Amniotic epithelial cell (primary cell): Measurements from ENCODE around the gene ZCRB1.
A peak's percentile ranks its signal among the peaks of the same experiment; 100 is the strongest.

Source experiments
- DNase-seq: peaks from one replicate; pipeline ENCODE4 v3.0.0-alpha.2; 2010; ENCODE audit warnings: low read depth

ZCRB1 gene

DNA sequence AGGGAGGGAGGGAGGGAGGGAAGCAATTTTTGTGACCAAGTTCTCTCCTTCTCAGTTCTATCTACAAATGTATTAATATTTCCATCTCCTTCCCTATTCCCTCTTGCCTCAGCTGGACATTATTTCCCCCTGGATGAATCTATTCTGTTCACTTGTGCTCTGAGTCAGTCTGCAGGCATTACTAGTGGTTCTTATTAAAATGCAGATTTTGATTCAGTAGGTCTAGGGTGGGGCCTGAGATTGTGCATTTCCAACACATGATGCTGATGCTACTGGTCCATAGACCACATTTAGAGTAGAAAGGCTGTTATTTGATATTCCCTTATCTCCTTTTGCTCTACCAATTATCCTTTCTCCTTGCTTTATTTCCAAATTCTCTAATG is 47.8 kb downstream of the ZCRB1 start:
- no peak for DNase-seq

DNA sequence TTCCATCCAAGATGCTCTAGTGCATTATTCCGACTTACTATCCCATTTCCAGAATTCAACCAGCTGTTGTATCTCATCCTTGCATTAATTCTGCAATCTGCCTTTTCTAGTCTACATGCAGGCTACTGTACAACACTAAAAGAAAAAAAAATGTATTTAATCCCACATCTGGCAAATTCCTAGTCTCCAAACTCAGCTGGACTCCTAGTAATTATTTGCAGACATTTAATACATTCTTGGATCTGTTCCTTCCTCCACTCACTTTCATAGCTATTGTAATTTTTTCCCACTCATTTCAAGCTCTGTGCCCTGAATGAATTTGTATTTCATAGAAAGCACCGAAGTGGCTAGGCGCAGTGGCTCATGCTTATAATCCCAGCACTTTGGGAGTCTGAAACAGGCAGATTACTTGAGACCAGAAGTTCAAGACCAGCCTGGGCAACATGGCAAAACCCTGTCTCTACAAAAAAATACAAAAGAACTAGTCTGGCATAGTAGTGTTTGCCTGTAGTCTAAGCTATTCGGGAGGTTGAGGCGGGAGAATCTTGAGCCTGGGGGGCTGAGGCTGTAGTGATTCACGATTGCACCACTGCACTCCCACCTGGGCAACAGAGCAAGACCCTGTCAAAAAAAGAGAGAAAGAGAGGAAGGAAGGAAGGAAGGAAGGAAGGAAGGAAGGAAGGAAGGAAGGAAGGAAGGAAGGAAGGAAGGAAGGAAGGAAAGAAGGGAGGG is 48.3 kb downstream of the ZCRB1 start:
- DNase-seq: no peak

DNA sequence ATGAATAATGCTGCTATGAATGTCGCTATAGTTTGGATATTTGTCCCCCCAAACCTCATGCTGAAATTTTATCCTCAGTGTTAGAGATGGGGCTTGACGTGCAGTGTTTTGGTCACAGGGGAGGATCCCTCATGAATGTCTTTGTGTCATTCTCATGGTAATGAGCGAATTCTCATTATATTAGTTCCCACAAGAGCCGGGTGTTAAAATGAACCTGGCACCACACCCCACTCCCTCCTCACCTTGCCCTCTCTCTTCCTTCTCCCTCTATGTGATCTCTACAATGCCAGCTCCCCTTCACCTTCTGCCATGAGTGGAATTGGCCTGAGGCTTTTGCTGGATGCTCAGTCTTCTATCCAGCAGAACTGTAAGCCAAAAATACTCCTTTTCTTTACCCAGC is 50.4 kb downstream of the ZCRB1 start:
- DNase-seq: no peak

DNA sequence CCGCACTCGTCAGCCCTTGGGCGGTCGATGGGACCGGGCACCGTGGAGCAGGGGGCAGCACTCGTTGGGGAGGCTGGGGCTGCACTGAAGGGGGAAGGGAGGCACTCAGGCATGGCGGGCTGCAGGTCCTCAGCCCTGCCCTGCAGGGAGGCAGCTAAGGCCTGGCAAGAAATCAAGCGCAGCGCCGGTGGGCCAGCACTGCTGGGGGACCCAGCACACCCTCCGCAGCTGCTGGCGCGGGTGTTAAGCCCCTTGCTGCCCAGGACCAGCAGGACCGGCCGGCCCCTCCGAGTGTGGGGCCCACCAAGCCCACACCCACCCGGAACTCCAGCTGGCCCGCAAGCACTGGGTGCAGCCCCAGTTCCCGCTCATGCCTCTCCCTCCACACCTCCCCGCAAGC is 52.2 kb downstream of the ZCRB1 start:
- no peak for DNase-seq

DNA sequence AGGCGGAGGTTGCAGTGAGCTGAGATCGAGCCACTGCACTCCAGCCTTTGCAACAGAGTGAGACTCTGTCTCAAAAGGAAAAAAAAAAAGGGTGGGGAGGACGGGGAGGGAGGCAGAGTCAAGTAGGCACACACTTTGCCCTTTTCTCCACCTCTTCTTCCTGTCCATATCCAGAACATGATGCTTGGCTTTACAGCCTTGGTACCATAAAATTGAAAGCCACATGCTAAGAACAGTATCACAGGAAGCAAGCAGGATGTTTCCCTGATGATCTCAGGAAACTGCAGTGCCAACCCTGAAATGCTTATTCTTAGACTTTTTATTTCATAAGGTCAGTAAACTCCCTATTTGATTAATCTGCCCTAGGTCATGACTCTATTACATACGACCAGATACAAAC is 55.3 kb downstream of the ZCRB1 start:
- no peak for DNase-seq

- no peak for DNase-seq
These were observed 58.3 kb downstream of the ZCRB1 start for GRCh38 chr12:42267413-42268190.

DNA sequence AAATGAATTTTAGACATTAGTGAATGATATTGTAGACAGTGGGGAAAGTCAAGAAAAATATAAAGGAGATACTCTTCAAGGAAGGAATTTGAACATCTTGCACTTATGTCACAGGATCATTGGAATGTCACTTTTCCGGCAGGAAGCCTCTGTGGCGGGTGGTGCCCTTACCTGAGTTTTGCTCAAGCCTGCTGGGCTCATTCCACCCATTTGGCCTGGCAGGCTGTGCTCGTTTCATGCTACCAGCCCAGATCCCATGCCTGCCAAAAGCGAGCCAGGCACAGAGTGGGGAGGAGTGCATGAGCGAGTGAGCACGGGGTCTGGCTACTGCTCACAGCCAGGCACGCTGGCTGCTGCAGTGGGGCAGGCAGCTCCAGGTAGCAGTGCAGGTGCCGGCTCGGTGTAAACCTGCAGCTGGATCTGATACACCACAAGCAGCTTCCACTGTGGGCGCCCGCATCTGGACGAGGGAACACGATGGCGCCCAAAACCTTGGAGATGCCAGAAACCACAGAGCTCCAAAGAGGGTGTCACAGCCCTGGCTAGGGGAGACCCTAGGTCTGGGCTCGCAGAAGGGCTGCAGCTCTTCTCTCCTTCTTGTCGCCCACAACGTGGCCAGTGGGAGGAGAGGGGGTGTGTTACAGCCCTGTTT is 59.2 kb downstream of the ZCRB1 start:
- DNase-seq: no peak

DNA sequence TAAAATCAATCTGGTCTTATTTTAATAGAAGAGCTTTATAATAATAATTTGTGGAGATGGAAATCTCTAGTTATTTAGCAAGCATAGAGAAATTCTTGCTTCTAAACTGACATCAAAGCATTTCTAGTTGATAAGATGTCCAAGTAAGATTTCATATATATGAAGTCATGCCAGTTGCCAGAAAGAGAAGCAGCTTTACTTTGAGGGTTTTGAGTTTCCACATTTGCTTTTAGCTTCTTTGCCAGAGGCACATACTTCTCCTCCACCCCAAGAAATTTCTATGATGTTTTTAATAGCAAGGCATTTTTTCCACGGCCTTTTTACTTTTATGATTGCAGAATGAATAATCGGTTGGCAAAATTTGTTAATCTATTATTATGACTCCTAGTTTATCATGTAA is 63.6 kb downstream of the ZCRB1 start:
- DNase-seq: peak; percentile 14
